Smooth muscle cell of the brain vasculature (primary cell): Measurements from ENCODE around the gene FAM83G.

Experiments
- DNase-seq: peaks from one replicate; pipeline ENCODE4 v3.0.0-alpha.2; 2012; ENCODE audit warnings: low read depth, low spot score

FAM83G gene

DNA sequence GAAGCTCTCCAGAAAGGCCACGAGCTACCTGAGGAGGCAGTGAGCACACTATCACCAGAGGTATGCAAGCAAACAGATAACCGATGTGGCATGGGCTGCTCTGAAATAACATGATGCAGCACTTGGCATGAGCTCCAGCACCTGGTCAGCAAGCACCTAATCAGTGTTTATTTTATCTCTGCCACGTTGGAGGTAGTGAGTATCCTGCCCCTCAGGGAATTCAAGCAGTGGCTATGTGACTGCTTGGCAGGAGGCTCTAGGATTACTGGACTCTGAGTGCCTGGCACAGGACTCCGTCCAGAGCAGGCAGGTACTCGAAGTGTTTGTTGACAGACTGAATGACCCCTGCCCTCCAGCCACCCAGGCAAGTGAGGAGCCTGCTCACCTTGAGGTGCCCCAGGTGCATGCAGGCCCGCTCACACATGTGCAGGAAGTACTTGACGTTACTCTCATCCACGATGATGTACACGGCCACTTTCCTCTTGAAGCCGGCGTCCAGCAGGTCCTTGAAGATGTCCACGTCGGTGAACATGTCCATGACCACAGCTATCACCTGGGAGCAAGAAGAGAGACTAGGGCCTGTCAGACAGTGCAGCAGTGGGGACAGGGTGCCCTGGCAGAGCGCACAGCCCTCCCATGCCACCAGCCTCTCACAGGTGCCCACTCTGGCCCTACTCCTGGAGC lies 16.6 kb downstream of the FAM83G start:
- no peak for DNase-seq

DNA sequence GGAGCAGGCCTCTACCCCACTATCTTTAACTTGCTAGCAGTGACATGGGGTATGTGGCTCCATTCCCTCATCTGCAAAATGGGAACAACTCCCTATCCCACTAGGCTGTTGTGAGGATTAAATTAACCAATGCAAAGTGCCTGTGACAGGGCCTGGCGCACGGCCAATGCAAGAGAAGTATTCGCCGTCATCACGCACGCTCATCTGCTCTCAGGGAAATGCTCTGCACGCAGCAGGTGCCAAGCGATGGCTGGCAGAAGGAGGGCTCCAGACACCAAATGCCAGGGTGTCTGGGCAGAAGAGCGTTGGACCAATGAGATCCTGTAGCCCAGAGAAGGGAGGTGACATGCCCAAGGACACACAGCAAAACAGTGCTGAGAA lies 17.3 kb downstream of the FAM83G start:
- no peak for DNase-seq

DNA sequence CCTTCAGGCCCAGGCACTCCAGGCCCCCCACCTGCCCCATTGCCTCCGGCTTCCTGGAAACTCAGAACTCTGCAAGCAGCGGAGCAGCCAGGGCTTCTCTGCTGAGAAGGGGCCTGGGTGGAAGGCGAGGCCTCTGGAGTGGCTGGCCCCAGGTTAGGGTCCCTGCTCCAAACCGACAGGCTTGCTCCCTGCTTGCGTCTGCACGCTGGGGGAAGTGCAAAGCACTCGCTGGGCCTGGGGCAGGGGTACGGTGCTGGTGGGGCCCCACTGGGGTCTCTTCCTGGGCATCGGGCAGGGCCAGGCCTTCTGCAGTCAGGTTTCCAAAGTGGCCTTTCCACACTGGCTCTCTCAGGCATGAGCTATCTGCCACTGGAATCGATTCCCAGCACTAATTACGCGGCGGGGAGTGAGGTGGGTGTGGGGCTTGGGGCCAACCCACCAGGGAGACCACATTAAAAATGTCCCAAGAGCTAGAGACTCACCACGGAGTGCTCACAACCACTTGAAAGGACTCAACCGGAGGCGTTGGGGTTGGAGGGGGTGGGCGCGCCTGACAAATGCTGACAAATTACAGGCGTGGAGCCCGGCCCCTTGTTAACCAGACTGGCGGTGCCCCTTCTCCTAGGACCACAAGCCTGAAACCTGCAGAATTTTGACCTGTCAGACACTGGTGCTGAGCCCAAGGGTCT lies 17.9 kb downstream of the FAM83G start:
- DNase-seq = no peak

DNA sequence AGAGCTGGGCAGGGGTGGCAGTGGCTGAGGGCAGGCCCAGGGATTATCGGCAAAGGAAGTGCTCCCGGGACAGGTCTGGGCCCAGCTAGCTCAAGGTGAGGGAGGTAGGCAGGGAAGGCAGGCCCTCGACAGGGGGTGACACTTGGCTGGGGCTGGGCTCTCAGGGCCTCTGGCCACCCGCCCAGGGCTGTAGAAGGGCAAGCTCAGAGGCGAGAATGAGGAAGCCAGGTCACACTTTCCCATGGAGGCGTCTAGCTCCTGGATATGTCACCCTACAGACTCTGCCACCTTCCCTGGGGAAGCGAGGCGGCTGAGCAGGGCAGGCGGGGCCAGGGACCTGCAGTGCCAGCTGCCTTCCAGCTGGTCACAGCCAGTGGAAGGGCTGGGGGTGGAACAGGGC lies 19.1 kb downstream of the FAM83G start:
- DNase-seq = no peak

DNA sequence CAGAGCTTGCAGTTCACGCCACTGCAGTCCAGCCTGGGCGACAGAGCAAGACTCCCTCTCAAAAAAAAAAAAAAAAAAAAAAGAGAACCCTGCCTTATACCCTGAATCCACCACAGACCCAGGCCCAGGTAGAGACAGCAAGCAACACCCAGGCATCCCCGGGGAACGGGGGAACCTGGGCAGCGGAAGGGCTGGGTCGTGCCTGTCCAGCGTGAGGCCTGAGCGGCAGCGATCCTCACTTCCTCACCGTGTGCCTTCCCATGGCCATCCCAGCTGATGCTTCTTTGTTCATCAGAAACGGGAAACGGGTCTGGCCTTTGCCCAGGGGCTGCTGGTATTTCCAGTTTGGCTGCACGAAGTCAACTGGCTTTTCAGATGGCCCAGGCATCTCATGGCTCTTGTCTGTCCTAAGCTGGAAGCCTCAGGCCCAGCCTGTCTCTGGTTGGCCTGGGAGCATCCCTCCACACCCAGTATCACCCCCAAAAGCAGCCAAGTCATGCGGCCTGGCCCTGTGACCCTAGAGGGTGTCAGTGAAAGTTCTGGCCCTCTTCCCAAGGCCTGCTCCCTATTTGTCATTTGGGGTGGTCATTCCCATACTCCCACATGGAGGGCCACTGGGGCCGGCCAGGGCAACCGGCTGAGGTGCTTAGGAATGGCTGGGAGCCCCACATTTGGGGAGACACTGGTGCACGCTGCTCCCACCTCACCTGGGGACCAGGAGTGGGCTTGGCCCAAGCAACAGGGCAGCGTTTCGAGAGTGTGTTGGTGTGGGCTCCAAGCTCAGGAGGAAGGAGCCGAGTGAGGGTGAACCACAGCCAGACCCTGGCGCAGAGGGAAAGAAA lies 20.1 kb downstream of the FAM83G start:
- DNase-seq = no peak

DNA sequence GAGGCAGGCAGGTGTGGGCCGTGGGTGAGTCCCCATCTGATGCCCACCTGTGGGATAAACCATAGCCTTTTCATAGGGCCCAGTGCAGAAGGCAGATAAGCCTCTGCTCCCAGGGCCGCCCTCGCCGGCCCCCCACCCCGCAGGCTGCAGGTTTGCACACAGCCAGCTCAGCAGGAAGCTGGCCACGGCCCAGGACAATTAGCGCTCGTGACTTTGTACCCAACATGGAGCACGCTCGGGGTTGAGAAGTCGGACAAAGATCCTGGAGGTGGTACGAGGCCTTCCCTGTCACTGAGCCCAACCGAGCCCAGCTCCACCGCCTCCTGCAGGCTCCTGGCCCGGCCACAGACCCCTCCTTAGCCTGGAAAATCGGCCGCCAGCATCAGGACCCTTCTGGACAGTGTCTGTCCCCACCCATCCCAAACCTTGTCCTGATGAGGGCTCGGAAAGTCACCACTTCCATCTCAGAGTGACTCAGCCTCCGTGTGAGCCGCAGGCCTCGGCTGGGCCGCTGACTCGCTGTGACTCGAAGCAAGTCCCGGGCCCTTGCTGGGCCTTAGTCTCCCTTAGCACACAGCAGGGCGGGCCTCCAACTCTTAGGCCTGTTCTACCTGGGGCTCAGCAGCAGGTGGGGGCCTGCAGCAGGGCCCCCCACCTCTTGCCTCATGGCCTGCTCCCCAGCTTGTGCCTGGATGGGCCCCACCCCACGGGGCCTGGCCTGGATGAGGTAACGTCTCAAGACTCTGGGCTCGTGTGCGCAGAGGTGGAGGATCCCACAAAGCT lies 22.7 kb downstream of the FAM83G start:
- DNase-seq = no peak

DNA sequence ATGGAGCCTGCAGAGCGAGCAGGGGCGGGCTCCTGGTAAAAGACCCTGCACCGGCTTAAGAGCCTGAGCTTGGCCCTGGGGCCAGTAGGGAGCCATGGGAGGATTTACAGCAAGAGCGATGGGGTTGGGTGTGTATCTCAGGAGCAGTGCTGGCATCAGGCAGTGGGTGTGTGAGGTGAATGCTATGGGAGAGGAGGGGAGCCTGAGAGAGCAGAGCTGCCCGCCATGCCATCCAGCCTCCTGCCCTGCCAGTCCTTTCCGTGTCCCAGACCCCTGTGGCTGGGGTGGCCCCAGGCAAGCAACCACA lies 23.3 kb downstream of the FAM83G start:
- DNase-seq = no peak

DNA sequence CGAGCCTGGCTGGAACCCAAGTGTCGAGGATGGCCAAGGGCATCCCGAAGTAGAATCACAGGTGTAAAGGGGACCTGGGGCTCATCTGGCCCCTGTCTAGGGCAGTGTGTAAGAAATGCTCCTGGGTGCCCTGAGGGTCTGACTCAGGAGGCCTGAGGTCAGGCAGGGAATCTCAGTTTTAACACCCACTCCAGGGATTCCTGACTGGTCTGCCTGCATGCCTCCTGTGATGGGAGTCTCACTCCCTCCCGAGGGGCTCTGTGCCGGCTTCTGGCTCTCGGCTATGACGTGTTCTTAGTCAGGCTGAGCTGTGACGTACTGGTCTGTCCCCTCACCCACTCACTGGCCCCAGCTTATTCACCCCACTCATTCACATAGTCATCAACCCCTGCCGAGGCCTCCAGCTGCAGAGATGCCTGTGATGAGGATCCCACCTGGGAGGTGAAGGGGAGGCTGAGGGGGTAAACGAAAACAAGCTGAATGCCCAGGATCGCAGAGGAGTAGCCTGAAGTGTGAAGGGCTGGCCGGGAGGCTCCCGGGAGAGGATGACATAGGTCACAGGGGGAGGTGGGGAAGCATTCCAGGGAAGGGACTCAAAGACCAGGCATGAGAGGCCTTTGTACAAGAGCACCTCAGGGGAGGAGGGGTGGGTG lies 23.8 kb downstream of the FAM83G start:
- no peak for DNase-seq

DNA sequence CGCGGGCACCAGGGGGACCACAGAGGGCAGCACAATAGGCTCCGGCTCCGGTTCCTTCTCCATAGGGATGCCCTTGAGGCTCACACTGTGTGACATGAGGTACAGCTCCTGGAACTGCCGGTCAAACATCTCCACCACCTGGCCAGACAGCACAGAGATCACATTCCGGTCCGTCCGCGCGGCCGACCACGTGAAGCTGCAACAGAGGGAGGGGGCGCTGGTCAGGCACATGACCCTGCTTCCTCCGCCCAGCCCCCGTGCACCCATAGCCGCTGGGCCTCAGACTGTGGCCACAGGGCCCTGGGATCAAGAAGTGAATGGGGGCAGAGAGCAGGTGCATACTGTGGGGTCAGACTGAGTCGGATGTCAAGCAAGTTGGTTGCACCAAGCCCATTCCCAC lies 25.9 kb downstream of the FAM83G start:
- no peak for DNase-seq

DNA sequence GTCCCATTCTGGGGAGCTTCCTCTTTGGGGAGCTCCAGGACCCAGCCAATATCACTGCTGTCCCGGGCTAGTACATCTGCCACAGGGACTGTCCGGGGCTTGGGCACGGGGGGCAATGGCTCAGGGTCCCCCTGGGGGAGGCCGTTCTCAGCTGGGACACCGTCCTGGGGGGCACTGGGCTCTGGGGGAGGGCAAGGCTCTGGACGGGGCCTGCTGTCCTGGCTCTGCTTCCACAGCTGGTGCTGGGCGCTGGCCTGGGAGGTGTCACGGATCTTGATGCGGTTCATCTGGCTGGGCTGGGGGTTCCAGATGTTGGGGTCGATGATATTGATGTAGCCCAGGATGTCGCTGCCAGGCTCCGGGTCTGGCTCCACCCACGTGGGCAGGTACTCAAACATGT lies 26.5 kb downstream of the FAM83G start:
- DNase-seq = no peak

DNA sequence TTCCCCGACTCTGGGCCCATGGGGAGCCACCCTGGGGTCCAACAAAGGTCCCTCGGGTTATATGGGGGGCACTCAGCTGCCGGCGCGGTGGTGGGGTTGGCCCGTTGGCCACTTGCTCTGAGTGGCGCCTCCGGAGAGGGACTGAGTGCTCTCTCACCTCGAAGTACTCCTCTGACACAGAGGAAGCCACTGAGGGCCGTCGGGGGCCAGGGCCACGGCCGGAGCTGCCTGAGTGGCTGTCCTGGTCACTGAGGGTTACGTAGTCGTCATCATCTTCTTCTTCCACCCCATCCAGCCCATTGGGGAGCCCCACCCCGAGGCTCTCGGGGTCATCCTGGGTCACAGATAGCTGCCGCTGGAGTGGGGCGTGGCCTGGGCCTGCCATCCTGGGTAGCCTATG lies 26.9 kb downstream of the FAM83G start:
- no peak for DNase-seq

DNA sequence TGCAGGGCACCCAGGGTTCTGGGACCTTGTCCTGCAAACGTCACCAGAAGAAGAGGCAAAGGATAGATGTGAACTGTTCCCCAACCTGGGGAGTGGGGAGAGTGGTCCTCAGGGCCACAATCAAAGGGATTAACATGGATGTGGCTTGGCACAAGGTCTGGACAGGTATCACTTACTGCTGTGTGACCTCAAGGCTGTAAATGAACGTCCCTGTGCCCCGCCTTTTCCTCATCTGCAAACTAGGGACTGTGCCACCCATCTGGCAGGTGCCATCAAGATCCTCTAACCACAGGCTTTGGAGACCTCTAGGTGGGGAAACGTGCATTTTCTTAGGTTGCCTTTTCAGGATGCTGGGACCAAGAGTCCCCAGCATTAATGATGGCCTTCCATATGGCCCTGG lies 27.5 kb downstream of the FAM83G start:
- no peak for DNase-seq

DNA sequence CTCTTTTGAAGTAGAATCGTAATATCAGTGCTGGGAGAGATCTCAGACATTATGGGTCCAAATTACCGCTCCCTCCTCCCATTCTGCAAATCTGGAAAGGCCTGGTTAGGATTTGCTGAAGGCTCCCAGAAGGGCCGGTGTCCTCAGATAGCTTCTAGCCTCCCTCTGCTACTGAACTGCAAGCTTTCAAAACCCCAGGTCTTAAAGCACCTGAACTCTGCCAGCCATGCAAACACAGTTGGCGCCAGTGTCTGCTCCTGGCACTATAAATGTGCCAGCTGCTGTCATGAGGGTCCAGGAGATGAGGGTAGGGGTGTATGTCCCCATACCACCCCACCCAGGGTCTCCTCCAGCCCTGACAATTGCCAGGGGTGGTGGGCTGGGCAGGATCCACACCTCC lies 28.4 kb downstream of the FAM83G start:
- DNase-seq = no peak

DNA sequence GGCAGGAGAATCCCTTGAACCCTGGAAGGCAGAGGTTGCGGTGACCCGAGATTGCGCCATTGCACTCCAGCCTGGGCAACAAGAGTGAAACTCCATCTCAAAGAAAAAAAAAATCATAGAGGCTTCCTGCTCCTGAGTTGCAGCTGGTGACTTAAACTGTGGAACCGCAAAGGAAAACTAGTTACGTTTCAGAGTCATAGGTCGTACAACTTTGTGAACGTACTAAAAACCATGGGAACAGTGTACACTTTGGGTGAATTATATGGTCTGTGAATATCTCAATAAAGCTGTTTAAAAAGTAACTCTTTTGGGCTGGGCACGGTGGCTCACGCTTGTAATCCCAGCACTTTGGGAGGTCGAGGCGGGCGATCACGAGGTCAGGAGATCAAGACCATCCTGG lies 29.0 kb downstream of the FAM83G start:
- no peak for DNase-seq

DNA sequence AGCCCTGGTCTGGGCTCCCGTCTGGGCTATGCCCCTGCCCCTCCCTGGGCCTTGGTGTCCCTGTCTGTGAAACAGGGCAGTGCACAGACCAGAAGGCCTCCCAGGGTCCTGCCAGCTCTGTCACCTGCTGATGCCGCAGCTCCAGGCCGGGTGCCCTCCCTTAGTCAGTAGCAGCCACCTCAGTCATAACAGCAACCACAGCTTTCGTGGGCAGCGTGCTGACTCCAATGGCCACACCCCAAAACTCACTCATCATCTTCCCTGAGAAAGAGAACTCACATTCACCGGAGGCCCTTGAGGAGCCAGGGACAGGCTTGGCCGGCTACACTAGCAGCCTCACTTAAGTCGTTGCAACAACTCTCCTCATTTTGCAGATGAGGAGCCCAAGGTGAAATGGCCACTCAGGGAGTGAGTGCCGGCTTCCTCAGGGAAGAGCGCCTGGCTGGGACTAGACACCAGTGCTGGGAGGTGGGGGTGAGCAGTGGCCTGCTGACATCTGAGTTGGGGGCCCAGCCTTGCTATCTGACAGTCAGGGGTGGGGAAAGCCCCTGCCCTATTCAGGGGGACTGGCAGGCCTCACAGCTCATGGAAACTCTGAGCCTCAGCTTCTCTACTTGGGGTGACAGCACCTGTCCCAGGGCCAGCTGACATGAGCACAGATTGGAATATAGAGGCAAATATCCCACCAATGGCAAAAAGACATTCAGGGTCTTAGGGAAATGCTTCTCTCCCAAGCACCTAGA lies 30.0 kb downstream of the FAM83G start:
- DNase-seq = no peak

DNA sequence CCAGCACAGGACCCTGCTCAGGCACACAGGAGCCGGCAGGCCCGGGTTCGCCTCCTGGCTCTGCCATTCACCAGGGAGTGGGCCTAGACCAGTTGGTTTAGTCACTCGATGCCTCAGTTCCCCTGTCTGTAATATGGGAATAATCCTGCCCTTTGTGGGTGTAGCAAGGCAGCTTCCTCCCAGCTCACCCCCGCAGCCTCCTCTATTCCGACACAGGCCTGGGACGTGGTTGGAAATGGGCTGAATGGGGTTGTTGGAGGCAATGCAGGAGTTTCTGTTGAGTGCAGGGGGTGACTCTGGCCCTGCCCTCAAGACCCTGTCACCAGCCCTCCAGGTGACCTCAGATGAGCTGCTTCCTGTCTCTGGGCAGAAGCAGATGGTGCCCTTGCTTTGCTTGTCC lies 32.8 kb downstream of the FAM83G start:
- no peak for DNase-seq

DNA sequence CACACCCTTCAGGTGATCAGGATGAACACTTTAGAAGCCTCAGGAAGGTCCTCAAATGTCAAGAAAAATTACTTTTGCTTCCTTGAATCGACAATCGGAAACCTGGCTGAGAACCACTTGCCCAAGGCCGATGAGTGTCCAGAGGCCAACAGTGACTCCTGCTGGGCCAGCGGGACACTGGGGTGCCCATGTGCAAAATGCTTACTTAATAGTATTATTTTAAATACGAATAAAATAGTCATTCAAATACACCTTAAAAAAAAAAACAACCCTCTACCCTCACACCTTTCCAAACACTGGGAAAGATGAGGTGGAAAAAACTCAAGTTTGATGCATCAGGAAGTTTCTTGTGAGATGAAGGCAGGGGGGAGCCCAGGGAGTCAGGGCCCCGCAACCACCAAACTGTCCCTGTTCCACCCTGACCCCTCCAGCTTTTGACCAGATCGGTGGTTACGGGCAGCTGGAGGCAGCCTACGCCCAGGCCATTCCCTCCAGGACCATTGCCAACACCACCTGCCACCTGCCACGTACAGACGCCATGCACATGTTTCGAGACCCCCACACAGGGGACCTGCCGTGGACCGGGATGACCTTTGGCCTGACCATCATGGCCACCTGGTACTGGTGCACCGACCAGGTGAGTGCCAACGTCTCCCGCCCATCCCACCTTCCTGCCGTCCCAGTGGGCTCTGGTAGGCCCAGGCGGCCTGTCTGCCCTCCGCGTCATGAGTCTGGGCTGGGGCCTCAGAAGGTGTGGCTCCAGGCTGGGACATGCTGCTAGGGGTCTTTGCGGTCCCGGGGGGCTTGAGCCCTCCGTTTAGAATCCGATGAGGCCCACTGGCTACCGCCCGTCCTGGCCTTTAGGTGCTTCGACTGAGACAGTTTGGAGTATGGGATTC lies 33.7 kb downstream of the FAM83G start:
- DNase-seq = no peak

DNA sequence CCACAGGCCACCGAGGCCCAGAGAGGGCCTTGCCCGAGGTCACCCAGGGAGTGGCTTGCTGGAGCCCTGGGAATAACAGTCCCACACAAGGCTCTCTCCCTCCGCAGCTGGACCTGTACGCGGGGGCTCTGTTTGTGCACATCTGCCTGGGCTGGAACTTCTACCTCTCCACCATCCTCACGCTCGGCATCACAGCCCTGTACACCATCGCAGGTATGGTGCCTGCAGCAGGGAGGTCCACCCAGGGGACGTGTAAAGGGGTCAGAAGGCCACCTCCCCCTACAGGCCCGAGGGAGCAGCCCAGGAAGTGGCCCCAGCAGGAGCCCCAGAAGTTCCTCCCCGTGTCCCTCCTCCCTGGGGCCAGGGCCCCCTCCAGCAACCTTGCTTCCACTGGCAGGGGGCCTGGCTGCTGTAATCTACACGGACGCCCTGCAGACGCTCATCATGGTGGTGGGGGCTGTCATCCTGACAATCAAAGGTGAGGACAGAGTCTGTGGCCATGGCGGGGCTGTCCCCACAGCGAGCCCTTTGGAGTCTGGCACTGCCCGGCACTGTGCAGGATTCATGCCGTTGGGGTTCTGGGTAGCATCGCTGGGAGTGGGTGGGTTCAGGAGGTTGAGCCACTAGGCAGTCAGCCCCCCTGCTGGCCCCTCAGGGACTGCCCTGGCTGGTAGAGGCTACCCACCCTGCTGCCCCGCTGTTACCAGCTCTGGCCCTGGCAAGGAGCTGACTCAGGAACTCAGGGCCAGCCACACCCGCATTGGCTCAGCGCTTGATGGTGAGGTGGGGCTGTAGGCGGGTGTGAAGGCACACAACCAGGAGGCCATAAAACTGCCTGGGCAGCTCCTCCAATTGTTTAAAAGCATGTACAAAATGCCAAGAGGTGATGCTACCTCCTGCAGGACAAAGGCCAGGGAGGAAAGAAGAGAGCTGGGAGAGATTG lies 35.3 kb downstream of the FAM83G start:
- DNase-seq = no peak

DNA sequence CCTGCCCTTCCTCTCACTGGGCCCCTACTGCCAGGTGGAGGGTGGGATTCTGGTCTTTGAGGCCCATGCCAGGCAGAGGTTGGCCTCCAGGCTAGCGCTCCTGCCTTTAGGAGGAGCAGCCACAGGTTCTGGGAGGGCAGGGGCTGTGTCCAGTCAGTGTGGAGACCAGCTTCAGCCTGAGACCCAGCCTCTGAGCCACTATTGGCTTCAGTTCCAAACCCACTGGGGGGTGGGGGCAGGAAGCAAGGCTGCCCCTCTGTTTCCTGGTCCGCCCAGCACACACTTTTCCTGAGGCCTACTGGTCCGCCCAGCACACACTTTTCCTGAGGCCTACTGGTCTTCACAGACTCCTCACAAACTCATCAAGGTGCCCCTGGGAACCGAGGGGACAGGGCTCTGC lies 36.2 kb downstream of the FAM83G start:
- no peak for DNase-seq
